HG03571 (cell line): ENCODE measurements around the gene PXYLP1.

Source experiments
- ATAC-seq: cut with Tn5 transposase; IDR thresholded peaks from one replicate; pipeline ENCODE4 v1.9.1; 2021; ENCODE audit not compliant: unreplicated experiment

The PXYLP1 gene

DNA sequence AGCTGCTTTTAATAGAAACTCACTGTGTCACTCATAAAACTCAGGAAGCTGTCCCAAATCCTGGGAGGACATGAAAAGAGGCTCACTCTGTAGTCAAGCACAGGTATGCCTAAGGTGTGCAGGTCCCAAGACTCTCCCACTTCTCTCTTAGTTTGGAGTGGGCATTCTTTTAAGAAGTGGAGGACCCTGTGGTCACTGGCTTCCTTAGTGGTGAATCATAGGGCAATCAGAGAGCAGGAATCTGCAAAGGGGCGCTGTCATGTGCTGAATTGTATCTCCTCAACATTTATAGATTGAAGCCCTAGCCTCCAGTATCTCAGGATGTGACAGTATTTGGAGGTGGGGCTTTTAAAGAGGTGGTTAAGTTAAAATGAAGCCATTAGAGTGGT is 89.5 kb downstream of the PXYLP1 start:
- ATAC-seq = no peak

DNA sequence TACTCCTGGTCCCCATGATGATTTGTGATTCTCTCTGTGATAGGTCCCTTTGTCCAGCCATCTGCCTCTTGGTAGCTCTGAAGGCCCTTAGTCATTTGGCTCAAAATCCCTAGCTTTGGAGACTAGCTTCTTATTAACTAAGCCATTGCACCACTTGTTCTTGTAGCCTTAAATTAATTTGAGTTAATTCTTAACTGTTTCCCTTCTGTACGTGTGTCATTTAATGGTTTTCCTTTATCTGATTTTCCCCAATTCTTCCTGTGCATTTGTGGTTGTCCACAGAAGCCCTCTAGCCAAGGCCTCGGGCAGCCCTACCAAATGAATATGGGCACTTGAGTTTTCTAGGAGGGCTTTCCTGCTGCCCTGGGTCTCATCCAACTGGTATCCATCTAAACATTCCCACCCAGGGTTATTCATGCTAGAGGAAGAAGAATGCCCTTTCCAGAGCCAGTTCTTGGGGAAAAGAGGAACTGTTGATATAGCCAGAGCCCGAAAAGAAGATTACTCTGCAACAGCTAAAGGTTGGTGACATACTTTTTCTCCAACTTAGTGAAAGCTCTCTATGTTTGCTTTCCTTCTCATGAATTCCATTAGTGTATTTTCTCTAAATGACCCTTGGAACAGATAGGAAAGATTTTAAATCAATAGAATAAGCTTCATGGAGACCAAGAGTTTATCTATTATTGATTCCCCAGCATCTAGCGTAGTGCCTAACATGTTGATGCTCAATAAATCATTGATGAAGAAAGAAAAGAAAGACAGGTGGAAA is 92.5 kb downstream of the PXYLP1 start:
- no peak for ATAC-seq

DNA sequence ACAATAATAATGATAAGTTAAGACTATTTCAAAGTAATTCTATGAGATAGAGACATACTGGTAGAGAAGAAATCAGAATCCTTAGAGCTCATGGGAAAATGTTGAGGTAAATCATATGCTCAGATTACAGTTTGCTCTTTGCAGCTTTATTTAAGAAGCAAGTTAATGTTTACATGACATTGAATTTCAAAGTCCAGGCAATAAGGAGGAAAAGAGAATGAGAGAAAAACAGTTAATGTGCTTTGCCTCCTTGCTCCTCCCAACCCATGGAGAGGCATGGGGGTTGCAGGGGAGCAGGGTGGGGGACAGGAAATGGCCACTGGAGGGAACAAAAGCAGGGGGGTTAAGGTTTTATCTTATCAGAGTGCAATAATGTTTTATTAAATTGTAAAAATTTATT is 94.5 kb downstream of the PXYLP1 start:
- ATAC-seq = no peak

DNA sequence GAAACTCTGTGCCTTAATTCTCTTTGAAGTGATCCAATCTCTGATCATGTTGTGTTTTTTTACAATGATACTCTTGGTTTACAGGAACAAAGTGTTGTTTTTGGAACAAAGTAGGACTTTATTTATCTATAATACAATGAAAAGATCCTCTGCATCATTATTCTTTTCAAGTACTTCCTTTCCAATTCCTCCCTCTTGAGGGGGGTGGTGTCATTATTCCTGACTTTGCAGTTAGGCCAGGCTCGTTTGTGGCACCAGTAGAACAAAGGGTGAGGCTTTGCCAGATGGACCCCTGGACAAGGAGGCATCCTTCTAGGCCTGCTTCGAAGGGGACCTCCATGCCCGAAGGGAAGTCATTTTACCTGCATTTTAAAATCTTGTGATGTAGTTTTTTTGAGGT is 95.0 kb downstream of the PXYLP1 start:
- ATAC-seq = no peak

- no peak for ATAC-seq
These were observed 96.9 kb downstream of the PXYLP1 start for GRCh38 chr3:141328286-141329166.

DNA sequence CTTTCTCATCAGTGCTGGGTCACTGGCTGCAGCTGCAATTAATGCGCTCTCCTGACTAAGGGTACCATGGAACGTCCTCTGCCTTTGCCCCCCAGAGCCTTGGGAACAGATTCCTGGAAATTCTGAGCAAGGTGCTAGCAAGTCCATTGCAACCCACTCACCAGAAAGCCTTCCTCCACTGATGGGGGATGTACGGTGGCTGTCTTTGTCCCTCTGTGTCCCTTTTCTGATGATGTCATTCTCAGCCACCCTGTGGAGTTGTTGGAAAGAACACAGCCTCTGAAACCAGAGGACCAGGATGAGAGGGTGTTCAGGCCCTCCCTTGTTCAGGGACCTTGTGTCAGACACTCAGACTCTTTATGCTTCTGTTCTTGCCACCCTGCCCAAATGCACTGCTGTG is 98.6 kb downstream of the PXYLP1 start:
- ATAC-seq = no peak

GRCh38 chr3:141330718-141331376 is 99.2 kb downstream of the PXYLP1 start:
- ATAC-seq = no peak

GRCh38 chr3:141331377-141332318 is 100.0 kb downstream of the PXYLP1 start:
- ATAC-seq = no peak

DNA sequence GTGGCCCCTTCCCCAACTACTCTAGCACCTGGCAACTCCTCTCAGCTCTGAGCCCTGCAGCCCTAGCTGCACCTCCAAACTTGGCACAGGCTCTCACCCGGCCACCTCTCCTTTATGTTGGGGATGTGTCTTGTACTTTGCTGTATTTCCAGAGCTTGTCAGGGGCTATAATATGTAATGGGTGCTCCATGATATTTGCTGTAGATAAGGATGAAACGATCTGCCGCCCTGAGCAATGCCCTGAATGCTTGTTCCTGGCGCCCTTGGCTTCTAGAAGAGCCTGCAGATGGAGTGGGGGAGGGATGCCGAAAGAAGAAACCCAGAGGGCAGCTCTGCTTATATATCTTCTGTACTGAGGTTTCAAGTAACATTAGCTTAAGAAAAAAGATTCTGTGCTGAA is 100.8 kb downstream of the PXYLP1 start:
- ATAC-seq = no peak

DNA sequence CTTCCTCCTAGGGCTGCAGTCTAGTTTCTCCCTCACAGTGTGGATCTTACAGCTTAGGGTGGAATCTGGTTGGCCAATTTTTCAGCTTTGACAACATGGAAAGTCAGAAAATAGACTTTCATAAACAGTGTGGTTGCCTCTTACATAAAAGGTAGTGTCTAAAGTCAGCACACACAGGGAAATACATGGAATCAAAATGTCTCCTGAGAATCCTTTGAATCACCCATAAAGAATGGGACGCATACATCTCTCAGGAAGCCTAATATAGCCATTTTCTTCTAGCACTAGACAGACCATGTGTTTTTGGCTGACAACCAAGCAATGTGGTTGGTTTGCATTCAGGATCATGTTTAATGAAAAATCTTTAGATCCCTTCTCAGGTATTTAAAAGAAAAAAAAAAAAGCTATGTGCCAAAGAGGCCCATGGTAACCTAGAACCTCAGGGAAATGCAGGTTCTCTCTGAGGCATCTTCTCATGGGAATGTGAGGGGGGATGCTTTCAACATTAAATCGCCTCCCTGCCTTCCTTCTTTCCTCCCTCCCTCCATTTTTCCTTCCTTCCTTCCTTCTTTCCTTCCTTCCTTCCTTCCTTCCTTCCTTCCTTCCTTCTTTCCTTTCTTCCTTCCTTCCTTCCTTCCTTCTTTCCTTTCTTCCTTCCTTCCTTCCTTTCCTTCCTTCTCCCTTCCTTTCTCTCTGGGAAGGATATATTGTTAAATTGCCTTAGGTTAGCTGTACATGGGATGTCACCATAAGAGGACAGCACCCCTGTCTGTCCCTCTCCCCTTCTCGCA is 102.4 kb downstream of the PXYLP1 start:
- ATAC-seq = no peak

DNA sequence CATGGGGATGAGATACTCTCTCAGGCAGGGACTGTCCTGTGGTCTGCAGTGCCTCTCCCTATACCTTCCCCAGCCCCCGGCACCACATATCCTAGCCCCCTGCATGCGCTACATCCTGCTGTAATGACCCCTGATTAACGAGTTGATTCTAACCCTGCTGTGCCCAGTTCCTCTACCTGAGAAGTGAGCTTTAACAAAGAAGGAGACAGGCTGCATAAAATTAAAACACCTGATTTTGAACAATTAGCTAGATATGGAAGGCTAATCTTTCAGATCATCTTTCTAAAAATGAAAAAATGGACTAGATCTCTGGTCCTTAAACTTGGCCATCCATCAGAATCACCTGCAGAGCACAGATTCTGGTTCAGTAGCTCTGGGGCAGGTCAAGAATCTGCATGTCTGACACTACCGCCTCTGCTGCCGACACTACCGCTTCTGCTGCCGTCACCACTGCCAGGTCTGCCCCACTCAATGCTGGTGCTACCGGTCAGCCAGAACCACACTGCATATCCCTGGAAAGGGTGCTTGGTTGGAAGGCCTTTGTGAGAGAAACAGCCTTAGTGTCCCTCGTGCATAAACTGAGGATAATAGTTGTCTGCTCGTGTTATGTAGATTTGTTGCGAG is 103.1 kb downstream of the PXYLP1 start:
- no peak for ATAC-seq

DNA sequence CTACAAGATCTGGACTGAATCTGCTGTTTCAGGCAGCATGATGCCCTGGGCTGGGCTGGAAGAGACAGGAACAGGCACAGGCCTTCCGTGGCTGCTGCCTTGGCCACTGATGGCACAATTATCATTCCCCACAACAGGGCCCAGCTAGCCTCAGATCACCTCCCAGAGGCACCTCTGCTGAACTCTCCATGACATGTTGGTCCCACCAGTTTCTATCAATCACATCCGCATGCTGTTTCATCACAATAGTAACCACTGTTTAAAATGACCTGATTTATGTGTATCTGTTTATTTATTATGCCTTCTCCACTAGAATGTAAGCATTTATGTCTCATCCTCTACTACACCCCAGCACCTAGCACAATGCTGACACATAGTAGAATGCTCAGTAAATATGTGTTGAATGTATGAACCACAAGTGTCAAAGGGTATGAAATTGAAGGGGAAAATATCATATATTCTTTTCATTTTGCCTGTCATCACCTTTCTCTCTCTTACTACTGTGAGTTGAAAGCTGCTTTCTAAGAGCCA is 104.0 kb downstream of the PXYLP1 start:
- ATAC-seq = no peak

GRCh38 chr3:141336672-141337522 is 105.3 kb downstream of the PXYLP1 start:
- ATAC-seq = peak; percentile 91

DNA sequence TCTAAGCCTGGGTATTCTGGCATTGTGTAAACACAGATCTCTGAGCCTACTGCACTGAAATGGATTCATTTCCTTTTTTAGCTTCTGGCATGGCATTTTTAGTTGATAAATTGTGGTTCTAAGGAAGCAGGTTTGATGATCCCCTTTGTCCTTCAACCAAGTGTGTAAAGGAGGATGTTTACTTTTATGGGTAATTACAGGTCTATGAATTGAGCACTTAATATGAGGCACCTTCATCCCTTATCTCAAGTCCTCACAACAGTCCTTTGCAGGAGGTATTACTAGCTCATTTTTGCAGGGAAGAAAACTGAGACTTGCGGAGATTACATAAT is 105.9 kb downstream of the PXYLP1 start:
- ATAC-seq = no peak

DNA sequence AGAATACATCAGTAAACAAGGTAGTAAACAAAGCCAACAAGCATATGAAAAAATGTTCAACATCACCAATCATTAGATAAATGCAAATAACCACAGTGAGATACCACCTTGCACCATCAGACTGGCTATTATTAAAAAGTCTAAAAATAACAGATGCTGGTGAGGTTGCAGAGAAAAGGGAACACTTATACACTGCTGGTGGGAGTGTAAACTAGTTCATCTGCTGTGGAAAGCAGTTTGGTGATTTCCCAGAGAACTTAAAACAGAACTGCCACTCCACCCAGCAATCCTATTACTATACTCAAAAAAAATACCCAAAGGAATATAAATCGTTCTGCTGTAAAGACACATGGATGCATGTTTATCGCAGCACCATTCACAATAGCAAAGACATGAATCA is 106.4 kb downstream of the PXYLP1 start:
- no peak for ATAC-seq

DNA sequence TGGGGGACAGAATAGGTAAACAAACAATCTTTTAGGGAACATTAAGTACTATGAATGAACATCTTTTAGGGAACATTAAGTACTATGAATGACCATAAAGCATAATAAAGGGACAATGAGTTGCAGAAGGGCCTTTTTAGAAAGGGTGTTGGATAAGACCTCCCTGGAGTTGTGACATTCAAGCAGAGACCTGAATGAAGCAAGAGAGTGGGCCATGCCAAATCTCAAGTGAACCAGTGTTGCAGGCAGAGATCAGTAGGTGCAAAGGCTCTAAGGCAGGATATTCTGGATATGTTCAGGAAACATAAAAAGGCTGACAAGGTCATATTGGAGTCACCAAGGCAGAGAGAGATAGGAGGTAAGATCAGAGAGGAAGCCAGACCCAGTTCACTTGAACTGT is 107.3 kb downstream of the PXYLP1 start:
- ATAC-seq = no peak

- ATAC-seq = no peak
These were observed 109.9 kb downstream of the PXYLP1 start for GRCh38 chr3:141341536-141341935.

DNA sequence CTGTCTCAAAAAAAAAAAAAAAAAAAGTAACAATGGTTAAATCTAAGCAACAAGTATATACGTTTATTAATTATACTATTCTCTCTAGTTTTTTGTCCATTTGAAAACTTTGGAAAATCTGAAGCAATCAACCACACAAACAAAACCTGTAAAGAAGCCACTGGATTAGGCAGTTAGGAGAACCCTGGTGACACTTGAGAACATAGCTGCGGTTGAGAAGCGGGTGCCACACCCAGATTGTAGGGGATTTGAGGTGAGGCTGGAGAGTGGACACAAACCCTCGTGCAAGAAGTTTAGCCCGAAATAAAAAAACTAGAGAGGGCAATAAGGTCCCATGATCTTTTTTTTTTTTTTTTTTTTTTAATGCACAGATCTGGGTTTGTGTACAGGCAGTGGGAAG is 110.8 kb downstream of the PXYLP1 start:
- ATAC-seq = no peak
